ENCODE measurements around the gene TEF. TPM values are rescaled to one million over a fixed set of nuclear protein-coding genes. Genes with fewer than 3 reads are reported as not detected.

Gene TEF
- total and polyA plus RNA-seq, 2 experiments from 2014 or later = 2.3 to 7.2 TPM

- TF ChIP-seq, protein P1, sequence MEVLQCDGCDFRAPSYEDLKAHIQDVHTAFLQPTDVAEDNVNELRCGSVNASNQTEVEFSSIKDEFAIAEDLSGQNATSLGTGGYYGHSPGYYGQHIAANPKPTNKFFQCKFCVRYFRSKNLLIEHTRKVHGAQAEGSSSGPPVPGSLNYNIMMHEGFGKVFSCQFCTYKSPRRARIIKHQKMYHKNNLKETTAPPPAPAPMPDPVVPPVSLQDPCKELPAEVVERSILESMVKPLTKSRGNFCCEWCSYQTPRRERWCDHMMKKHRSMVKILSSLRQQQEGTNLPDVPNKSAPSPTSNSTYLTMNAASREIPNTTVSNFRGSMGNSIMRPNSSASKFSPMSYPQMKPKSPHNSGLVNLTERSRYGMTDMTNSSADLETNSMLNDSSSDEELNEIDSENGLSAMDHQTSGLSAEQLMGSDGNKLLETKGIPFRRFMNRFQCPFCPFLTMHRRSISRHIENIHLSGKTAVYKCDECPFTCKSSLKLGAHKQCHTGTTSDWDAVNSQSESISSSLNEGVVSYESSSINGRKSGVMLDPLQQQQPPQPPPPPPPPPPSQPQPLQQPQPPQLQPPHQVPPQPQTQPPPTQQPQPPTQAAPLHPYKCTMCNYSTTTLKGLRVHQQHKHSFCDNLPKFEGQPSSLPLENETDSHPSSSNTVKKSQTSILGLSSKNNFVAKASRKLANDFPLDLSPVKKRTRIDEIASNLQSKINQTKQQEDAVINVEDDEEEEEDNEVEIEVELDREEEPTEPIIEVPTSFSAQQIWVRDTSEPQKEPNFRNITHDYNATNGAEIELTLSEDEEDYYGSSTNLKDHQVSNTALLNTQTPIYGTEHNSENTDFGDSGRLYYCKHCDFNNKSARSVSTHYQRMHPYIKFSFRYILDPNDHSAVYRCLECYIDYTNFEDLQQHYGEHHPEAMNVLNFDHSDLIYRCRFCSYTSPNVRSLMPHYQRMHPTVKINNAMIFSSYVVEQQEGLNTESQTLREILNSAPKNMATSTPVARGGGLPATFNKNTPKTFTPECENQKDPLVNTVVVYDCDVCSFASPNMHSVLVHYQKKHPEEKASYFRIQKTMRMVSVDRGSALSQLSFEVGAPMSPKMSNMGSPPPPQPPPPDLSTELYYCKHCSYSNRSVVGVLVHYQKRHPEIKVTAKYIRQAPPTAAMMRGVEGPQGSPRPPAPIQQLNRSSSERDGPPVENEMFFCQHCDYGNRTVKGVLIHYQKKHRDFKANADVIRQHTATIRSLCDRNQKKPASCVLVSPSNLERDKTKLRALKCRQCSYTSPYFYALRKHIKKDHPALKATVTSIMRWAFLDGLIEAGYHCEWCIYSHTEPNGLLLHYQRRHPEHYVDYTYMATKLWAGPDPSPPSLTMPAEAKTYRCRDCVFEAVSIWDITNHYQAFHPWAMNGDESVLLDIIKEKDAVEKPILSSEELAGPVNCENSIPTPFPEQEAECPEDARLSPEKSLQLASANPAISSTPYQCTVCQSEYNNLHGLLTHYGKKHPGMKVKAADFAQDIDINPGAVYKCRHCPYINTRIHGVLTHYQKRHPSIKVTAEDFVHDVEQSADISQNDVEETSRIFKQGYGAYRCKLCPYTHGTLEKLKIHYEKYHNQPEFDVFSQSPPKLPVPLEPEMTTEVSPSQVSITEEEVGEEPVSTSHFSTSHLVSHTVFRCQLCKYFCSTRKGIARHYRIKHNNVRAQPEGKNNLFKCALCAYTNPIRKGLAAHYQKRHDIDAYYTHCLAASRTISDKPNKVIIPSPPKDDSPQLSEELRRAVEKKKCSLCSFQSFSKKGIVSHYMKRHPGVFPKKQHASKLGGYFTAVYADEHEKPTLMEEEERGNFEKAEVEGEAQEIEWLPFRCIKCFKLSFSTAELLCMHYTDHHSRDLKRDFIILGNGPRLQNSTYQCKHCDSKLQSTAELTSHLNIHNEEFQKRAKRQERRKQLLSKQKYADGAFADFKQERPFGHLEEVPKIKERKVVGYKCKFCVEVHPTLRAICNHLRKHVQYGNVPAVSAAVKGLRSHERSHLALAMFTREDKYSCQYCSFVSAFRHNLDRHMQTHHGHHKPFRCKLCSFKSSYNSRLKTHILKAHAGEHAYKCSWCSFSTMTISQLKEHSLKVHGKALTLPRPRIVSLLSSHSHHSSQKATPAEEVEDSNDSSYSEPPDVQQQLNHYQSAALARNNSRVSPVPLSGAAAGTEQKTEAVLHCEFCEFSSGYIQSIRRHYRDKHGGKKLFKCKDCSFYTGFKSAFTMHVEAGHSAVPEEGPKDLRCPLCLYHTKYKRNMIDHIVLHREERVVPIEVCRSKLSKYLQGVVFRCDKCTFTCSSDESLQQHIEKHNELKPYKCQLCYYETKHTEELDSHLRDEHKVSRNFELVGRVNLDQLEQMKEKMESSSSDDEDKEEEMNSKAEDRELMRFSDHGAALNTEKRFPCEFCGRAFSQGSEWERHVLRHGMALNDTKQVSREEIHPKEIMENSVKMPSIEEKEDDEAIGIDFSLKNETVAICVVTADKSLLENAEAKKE (CRISPR knock-in tag; IDR thresholded peaks at IDR 0.05) = no peak
- TF ChIP-seq STAT1 (IDR thresholded peaks at IDR 0.05; ENCODE audit: unreplicated experiment) (no peak), NANOG (IDR thresholded peaks at IDR 0.05; ENCODE audit: borderline replicate concordance) (no peak), ZNF331 (CRISPR knock-in tag; IDR thresholded peaks at IDR 0.05; ENCODE audit: low read depth) (no peak), CREB1 (CRISPR knock-in tag; IDR thresholded peaks at IDR 0.05; ENCODE audit: low read depth) (no peak)
These were observed 15.3 kb upstream of the TEF start (continued) for GRCh38 chr22:41366323-41367029.

GRCh38 chr22:41367039-41367679, 14.6 kb upstream of the TEF start:
- Histone ChIP-seq H3K27me3 (ENCODE audit: insufficient read depth) (no peaks in the 10 kb centered on the region), H3K9me2 (ENCODE audit: insufficient read depth) (no peaks in the 10 kb centered on the region), H3F3A (replicated peaks; ENCODE audit: low read depth) (no peaks in the 10 kb centered on the region), H3K4me1 (ENCODE audit: insufficient read depth) (peaks cover 18% of the 10 kb centered on the region; the same call in 1 of the 2 replicates), H2AFZ (peak overlapping the region; percentile 87; the same call in 1 of the 2 replicates), H3K4me3 (no peak overlapping the region), H4K20me1 (replicated peaks; ENCODE audit: insufficient read depth) (no peaks in the 10 kb centered on the region), H3K79me2 (replicated peaks; ENCODE audit: insufficient read depth) (no peaks in the 10 kb centered on the region), H3K27ac (ENCODE audit: low read depth) (no peak overlapping the region), H3K36me3 (ENCODE audit: insufficient read depth) (no peaks in the 10 kb centered on the region), H3K4me2 (no peak overlapping the region)
- ATAC-seq (peak; percentile 68), DNase-seq (ENCODE audit: low spot score) (peak; percentile 58)
- H3K4me1 Mint-ChIP-seq = peaks cover 34% of the 10 kb centered on the region
- no peaks in the 10 kb centered on the region; the same call in 2 of the 3 replicates for H3K9me3 Mint-ChIP-seq
- no peaks in the 10 kb centered on the region for H3K36me3 Mint-ChIP-seq (ENCODE audit: low read depth)
- TF ChIP-seq, protein P2, sequence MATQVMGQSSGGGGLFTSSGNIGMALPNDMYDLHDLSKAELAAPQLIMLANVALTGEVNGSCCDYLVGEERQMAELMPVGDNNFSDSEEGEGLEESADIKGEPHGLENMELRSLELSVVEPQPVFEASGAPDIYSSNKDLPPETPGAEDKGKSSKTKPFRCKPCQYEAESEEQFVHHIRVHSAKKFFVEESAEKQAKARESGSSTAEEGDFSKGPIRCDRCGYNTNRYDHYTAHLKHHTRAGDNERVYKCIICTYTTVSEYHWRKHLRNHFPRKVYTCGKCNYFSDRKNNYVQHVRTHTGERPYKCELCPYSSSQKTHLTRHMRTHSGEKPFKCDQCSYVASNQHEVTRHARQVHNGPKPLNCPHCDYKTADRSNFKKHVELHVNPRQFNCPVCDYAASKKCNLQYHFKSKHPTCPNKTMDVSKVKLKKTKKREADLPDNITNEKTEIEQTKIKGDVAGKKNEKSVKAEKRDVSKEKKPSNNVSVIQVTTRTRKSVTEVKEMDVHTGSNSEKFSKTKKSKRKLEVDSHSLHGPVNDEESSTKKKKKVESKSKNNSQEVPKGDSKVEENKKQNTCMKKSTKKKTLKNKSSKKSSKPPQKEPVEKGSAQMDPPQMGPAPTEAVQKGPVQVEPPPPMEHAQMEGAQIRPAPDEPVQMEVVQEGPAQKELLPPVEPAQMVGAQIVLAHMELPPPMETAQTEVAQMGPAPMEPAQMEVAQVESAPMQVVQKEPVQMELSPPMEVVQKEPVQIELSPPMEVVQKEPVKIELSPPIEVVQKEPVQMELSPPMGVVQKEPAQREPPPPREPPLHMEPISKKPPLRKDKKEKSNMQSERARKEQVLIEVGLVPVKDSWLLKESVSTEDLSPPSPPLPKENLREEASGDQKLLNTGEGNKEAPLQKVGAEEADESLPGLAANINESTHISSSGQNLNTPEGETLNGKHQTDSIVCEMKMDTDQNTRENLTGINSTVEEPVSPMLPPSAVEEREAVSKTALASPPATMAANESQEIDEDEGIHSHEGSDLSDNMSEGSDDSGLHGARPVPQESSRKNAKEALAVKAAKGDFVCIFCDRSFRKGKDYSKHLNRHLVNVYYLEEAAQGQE (IDR thresholded peaks at IDR 0.05; ENCODE audit: unreplicated experiment) = no peak
- TF ChIP-seq CTCF (conservative IDR thresholded peaks at IDR 0.05; ENCODE audit: low read depth in 2 of 2) (peak in 1 of 2 experiments; percentile 25; a peak in 1 of 4 replicates), POLR2AphosphoS5 (IDR thresholded peaks at IDR 0.05; ENCODE audit: low read depth) (no peak), EZH2phosphoT487 (IDR thresholded peaks at IDR 0.05; ENCODE audit: unreplicated experiment) (no peak)
- H3K4me3 Mint-ChIP-seq = no peak overlapping the region
- H3K27me3 Mint-ChIP-seq (ENCODE audit: insufficient read depth, low read depth, poor library complexity) = no peaks in the 10 kb centered on the region
- no peak overlapping the region for H3K27ac Mint-ChIP-seq
